ENCODE data around the gene SAMD5.
A peak's percentile ranks its signal among the peaks of the same experiment; 100 is the strongest.

SAMD5 gene

DNA sequence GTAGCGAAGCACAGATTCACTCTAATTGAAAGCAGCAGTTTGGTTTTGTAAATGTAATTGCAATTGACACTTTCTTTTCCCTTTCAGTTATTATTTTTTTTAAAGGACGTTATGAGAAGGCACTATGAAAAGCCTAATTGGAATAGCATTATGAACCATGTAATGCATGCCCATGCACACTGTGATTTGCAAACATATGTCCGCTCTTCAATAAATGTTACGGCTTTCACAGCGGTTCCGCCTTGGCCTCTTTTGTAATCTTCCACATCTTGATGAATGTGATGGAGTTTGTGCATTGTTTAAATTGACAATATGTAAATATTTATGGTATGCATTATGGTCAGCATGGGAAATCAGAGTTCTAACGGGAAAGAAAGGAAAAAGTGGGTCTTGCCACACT lies 61.3 kb downstream of the SAMD5 start:
- DNase-seq = peak; percentile 40

DNA sequence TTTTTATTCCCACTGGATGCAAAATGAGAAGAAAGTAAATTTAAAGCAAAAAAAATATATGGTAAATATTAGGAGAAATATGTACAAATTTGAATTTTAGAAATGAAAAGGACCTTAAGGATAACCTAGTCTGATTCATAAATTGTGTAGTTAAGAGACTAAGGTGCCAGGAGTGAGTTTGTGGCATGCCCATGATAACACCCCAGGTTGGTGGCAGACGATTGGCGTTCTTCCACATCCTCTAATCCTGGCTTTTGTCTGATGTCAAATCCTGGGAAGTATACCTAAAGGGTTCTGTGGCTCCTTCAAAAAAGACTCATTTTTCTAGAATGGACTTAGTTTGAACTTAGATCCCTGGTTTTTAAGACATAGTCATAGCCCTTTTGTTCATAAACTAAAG lies 62.2 kb downstream of the SAMD5 start:
- DNase-seq = no peak

DNA sequence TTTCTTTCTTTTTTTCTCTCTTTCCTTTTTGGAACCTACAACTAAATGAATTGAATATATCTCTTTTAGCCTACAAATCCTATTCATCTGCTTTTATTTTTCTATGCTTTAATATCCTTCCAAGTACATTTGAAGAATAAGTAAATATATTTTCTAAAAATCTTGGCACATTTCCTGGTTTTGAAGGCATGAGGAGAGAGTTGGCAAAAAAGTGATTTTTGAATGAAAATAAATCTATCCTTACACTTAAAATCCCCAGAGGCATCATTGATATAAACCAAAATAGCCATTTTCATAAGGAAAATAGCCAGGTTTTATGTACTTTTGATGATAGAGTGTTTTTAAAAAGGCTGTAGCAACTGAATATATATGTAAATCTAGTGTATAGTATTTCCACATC lies 69.0 kb downstream of the SAMD5 start:
- DNase-seq = no peak

DNA sequence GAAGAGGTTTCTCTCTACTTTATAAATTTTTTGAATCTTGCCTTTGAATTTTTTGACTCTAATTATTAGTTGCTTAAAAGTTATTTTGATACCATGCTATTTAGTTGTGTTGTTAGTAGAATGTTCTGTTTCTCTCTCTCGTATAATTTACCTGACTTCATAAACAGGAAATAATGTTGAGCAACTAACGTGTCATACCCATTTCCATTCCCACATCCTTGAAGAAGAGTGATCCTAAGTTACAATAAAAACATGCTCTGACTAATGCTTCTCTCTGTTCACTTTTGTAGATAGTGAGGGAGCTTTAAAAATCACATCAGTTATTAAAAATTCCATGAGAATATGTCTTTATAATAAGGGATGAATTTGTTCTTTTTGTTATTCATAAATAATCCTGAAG lies 69.7 kb downstream of the SAMD5 start:
- no peak for DNase-seq

DNA sequence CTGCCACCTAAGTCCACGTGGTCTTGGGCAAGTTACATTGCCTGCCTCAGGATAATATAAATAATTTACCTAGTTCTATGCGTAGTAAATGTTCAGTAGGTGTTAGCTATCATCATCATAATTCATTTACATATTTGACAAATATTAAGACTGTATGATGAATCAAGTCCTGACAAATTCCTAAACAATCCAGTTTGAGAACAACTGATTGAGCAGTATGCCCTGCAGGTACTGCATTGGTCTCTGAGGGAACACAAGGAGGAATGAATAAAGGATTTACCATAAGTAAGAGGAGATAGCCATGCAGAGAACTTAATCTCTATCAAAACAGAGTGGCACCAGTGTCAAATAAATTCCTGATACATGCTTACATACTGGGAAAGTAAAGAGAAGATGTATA lies 70.4 kb downstream of the SAMD5 start:
- DNase-seq = no peak

DNA sequence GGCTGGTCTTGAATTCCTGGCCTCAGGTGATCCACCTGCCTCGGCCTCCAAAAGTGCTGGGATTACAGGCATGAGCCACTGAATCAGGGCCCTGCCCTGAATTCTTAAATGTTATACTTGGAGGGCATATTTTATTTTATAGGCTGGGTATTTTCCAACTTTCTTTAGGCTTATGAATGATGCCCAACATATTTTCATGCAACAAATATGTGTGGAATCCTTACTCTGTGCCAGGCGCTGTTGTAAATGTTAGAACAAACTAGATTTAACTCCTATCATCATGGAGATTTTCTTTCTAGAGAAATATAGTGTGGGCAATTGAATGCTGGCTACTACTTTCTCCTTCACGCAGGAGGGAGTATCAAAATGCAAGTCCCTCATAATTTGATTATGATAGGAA lies 71.2 kb downstream of the SAMD5 start:
- no peak for DNase-seq

DNA sequence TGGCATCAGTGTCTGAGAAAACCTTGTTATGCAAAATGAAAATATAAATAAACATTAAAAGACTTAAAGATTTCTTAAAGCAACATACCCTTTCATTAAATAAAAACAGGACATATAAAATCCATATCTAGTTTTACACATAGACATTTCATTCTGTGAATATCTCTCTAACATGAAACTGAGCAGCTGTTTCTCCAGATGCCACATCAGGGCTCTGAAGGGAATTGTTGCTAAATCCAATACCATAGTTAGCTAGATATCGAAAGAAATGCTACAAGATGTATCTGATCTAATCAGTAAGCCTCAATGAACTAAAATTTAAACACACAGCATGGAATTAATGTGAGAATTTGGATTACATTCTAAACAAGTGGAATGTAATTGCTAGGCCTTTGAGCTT lies 74.5 kb downstream of the SAMD5 start:
- no peak for DNase-seq

DNA sequence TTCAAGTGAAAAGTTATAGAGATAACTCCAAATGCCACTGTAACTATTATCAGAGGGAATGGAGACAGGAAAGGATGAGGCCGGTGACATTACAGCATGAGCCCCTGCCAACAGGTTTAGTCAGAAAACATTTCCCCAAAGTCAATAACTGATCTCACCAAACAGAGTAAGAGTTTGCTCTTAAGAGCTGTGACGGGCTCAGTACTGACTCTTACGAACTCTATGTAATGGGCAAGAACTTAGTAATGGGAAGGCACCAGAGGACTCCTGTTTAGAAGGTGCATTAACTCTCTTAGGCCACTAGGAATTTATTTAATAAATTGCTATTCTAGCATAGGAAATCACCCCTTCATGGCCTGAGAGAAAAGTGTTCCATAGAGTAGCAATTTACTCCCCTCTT lies 76.8 kb downstream of the SAMD5 start:
- DNase-seq = no peak

DNA sequence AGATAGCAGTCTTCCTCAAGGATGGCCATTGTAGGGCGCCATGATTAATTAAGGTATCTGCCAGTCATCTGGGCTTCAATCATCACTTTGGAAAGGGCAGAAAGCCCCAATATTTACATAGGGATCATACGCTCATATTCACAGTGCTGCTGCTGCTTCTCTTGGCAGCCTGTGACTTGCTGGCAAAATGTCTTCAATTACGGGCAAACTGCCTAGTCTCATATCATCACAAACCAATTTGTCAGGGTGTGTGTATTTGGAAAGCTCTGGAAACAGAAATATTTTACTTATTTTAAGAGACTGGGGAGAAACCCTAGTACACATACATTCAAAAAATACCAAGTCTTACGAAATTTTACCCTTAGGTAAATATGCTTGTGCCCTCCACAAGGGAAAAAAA lies 77.6 kb downstream of the SAMD5 start:
- DNase-seq = no peak

DNA sequence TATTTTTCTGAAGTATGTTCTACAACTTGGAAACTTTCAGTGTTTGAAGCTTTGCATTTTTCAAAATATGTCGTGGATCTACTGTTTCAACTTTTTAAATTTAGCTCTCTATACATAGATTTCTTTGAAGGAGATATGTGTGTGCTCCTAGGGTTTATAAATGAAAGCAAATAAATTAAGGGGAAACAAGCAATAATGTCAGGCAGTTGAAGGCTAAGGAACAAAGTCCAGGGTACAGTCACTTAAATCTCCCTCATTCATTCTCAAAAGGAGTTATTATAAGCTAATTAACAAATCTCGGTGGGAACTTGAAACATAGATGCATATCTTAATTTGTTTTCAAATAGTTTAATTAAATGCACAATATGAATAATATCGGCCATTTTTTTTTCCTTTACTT lies 79.4 kb downstream of the SAMD5 start:
- DNase-seq = no peak

DNA sequence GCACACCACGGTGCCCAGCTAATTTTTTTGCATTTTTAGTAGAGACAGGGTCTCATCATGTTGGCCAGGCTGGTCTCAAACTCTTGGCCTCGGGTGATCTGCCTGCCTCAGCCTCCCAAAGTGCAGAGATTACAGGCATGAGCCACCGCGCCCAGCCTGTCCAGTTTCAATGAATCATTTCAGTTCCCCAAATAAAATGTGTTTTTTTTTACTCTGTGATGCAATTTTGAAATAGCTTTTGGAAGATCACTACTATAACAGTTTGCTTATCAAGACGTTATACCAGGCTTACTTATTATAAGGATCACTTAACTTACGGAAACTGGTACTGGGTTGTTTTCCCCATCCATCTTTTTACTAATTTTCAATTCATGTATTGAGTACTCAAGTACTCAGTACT lies 80.0 kb downstream of the SAMD5 start:
- DNase-seq = no peak

DNA sequence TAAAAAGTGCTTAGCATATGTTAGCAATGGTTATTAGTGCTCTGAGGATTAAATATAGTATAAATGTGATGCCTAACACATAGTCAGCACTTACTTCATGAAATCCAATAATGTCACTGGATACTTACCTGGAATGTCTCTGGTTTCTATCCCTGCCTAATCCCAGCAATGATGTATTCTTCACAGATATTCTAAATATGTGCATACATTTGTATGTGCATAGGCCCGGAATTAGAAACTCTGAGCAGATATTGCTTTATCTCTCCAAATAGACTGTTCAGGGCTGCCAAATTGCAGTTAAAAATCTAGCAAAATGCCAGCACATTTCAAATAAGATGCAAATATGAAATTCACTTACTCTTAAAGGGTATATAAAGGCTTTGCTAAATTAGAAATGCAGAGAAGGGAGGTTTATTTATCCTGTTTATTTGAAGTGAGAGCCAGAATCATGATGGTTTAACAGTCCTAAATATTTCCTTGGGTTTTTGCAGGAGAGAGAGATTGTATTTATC lies 81.3 kb downstream of the SAMD5 start:
- no peak for DNase-seq

DNA sequence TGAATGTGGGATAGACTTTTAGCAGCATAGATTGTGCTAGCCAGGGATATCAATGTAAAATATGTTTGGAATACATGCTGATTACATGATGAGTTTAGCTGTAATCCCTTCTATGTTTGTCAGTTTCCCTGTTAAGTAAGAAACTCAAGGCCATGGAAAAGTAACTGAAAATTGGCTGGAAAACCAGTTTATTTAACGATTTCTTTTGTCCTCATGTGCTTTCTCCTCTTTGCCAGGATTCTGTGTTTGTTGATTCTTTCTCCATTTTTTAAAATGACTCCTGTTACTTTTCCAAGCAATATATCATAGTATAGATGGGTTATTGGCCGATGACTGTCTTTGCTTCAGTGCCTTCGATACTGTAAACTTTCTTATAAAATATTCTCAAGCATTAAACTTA lies 87.5 kb downstream of the SAMD5 start:
- DNase-seq = no peak

DNA sequence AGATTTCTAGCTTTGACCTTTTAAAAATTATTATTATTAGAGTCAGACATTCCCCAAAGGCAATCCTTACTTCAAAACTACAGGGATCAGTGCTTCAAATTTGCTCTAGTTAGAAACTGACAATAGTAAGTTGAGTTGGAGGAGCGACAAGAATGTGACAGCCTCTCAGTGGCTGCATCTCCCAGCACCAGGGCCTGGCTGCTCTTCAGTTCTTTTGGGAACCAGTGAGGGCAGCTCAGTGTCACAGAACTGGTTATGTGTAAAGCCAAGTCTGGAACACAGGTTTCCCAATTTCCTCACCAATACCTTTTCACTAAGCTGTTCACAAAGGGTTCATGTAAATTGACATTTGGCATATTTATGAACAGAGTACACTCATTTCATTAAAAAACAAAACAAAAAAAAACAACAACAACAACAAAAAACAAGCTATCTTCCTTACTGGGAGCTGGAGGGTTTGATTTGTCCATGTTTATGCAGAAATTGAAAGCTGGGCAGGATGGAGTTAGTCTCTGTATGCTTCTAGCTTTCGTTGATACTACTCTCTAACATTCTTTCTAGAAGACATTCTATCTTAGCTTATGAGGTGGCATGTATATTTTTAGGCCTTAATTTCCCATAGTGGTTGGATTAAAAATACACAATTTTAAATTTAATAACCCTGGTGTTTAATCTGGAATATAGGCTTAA lies 95.0 kb downstream of the SAMD5 start:
- DNase-seq = no peak

DNA sequence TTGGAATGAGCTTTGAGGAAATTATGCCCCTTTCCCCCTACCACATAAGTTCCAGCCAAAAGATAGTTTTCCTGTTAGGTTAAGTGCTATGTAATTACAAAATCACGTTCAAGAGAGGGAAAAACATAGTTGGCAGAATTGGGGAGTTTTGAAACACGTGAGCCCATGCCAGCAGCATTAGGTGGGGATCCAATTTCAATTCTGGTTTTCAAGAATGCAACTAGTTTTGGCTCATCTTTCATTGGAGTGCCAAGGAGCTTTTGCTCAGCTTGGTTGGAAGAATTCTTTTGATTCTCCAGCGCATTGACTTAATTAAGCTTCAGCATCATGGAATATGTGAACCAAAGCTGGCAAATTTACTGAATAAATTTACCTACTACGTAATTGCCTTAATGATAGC lies 95.9 kb downstream of the SAMD5 start:
- no peak for DNase-seq

DNA sequence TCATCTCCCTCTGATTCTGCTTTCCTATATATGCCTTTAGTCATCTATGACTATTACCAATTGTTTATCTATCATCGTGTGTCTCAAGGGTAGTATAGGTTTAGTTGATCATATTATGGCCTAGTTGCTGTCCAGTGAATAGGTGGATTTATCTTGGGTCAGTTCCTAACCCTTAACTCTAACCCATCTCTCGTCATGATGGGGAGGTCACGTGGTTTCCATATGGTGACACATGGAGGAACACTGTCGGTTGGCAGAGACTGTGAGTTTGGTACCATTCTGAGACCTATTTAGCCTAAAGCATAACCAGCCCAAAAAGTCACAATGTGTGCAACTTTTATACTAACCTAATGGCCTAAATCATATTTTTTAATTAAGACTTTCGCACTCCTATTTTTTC lies 103.5 kb downstream of the SAMD5 start:
- no peak for DNase-seq

DNA sequence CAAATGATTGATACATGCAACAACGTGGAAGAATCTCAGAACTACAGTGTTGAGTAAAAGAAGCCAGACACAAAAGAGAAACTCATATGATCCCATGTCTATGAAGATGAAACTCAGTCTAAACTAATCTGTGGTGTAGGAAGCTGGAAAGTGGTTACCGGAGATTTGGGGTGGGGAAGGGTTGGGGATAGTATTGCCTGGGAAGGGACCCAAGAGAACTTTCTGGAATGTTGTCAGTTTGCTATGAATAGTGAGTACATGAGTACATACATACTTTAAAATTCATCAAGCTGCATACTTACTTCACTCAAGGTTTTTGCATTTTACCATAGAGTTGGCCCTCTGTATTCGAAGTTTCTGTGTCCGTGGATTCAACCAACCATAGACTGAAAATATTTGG lies 106.0 kb downstream of the SAMD5 start:
- DNase-seq = no peak

DNA sequence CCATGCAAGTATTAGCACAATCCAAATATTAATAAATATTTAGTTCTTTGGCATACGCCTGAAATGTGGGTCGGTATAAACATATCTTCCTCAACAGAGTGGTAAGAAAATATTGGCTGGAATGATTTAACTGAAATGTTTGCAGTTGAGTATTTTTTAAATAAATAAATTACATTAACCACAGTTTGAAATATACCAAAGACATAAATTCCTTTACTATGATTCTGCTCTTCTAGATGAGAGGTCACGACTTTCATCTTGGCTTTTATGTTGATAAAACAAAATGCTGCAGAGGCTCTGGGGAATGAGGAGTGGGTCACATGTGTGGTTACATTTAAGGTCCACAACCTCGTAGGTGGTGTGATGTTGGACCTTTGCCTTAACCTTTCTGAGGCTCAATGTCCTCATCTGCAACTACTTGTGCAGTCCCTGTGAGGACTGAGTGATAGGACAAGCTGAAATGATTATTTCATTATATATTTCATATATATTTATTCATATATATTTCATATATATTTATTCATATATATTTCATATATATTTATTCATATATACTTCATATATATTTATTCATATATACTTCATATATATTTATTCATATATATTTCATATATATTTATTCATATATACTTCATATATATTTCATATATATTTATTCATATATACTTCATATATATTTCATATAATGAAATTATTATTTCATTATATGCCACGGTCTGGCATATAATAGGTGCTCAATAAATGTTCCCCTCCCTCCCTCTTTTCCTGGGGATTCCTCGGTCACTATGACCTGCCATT lies 107.4 kb downstream of the SAMD5 start:
- no peak for DNase-seq

DNA sequence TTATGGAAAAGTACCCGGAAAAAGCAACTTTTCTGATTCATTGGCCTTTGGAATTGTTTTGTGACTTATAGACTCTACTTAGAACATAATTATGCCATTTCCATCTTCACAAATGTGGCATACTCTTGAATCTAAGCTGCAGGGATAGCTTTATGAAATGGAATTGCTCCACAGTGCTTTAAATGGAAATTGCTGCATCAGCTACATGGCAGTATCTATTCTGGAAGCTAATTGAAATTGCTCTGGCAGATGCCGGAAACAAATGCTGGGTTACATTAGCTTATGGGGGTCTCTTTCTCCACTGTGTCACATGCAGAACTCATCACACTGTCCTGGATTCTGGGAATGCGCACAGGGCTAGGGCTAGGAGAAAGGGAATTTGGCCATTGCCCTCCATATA lies 108.9 kb downstream of the SAMD5 start:
- no peak for DNase-seq

DNA sequence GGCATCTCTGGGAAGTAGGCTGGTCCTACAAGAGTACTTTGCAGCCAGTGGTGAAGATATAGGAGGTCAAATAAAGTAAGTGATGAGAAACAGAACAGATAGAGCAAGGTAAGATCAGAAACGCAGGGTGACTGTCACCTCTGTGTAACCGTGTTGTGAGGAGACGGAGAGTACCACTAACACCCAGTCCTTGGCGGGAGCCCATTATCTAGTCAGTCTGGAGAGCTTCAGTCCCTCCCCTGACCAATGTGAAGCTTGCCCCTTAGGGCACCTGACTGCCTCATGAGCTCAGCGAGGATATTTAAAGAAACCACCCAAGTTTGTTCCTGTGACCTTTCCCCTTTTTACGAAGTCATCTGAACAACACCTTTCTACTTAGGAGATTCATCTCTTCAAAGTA lies 110.0 kb downstream of the SAMD5 start:
- DNase-seq = no peak

DNA sequence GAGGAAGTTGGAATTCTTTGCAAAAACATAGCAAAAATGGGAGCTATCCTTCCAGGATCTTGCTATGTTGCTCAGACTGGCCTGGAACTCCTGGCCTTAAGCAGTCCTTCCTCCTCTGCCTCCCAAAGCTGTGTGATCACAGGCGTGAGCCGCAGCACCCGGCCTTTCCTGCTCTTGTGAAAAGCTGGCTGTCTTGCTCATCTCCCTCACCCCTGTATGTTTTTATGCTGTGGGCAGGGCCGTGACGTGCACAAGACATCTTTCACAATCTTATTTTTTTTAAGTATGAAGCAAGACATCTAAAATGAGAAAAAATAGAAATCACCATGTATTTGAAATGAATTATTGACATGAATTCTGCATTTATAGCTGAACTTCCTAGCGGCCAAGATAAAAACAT lies 110.4 kb downstream of the SAMD5 start:
- no peak for DNase-seq
